HEK293 (cell line): ENCODE measurements around the gene TGFB2.

ENCODE experiments used
- BCL11B ChIP-seq: fragments of 450-650 bp; formaldehyde crosslinking; IDR thresholded peaks from 2 replicates; pipeline ENCODE4 v1.5.1; 2016; ENCODE audit warnings: low read depth, missing biosample characterization, missing genetic modification characterization
- GLIS2 ChIP-seq: fragments of 450-650 bp; formaldehyde crosslinking; IDR thresholded peaks from 2 replicates; pipeline ENCODE4 v1.5.1; 2016; ENCODE audit warnings: missing biosample characterization, missing genetic modification characterization
- REPIN1 ChIP-seq: fragments of 450-650 bp; formaldehyde crosslinking; IDR thresholded peaks from 2 replicates; pipeline ENCODE4 v1.5.1; 2017; ENCODE audit warnings: missing biosample characterization, missing genetic modification characterization, low read depth
- ZNF214 ChIP-seq: fragments of 450-650 bp; formaldehyde crosslinking; IDR thresholded peaks from 2 replicates; pipeline ENCODE4 v1.5.1; 2017; ENCODE audit warnings: missing biosample characterization, mild to moderate bottlenecking, missing genetic modification characterization, borderline replicate concordance
- ZNF48 ChIP-seq: fragments of 450-650 bp; formaldehyde crosslinking; IDR thresholded peaks from 2 replicates; pipeline ENCODE4 v1.5.1; 2016; ENCODE audit warnings: missing biosample characterization, missing genetic modification characterization
- ZNF521 ChIP-seq: fragments of 450-650 bp; formaldehyde crosslinking; IDR thresholded peaks from 2 replicates; pipeline ENCODE4 v1.5.1; 2017; ENCODE audit warnings: missing biosample characterization, mild to moderate bottlenecking, missing genetic modification characterization
- ZNF600 ChIP-seq: fragments of 450-650 bp; formaldehyde crosslinking; IDR thresholded peaks from 2 replicates; pipeline ENCODE4 v1.5.1; 2016; ENCODE audit warnings: missing biosample characterization, missing genetic modification characterization
- ZNF610 ChIP-seq: fragments of 450-650 bp; formaldehyde crosslinking; IDR thresholded peaks from 2 replicates; pipeline ENCODE4 v1.5.1; 2016; ENCODE audit warnings: missing biosample characterization, missing genetic modification characterization, borderline replicate concordance
- ZNF629 ChIP-seq: fragments of 450-650 bp; formaldehyde crosslinking; IDR thresholded peaks from 2 replicates; pipeline ENCODE4 v1.5.1; 2017; ENCODE audit warnings: missing biosample characterization, missing genetic modification characterization
- ZNF660 ChIP-seq: fragments of 450-650 bp; IDR thresholded peaks from 2 replicates; pipeline ENCODE4 v1.5.1; 2018; ENCODE audit warnings: missing biosample characterization, mild to moderate bottlenecking, missing genetic modification characterization
- ZNF670 ChIP-seq: fragments of 450-650 bp; formaldehyde crosslinking; IDR thresholded peaks from 2 replicates; pipeline ENCODE4 v1.5.1; 2016; ENCODE audit warnings: missing biosample characterization, missing genetic modification characterization, low read depth
- ZNF791 ChIP-seq: fragments of 450-650 bp; formaldehyde crosslinking; IDR thresholded peaks from 2 replicates; pipeline ENCODE4 v1.5.1; 2016; ENCODE audit warnings: missing biosample characterization, missing genetic modification characterization
- TF ChIP-seq, protein P1 (sequence below): fragments of 450-650 bp; formaldehyde crosslinking; IDR thresholded peaks from 2 replicates; pipeline ENCODE4 v1.5.1; 2017; ENCODE audit warnings: missing biosample characterization, missing genetic modification characterization
- TF ChIP-seq, protein P2 (sequence below): fragments of 450-650 bp; formaldehyde crosslinking; IDR thresholded peaks from 2 replicates; pipeline ENCODE4 v1.5.1; 2016; ENCODE audit warnings: missing biosample characterization, missing genetic modification characterization
- TF ChIP-seq, protein P3 (sequence below): fragments of 450-650 bp; formaldehyde crosslinking; IDR thresholded peaks from 2 replicates; pipeline ENCODE4 v1.5.1; 2016; ENCODE audit warnings: missing biosample characterization, missing genetic modification characterization
- TF ChIP-seq, protein P4 (sequence below): fragments of 450-650 bp; formaldehyde crosslinking; IDR thresholded peaks from 2 replicates; pipeline ENCODE4 v1.5.1; 2016; ENCODE audit warnings: missing biosample characterization, missing genetic modification characterization
- TF ChIP-seq, protein P5 (sequence below): fragments of 450-650 bp; formaldehyde crosslinking; IDR thresholded peaks from 2 replicates; pipeline ENCODE4 v1.5.1; 2016; ENCODE audit warnings: missing biosample characterization, missing genetic modification characterization, borderline replicate concordance
- TF ChIP-seq, protein P6 (sequence below): fragments of 450-650 bp; formaldehyde crosslinking; IDR thresholded peaks from 2 replicates; pipeline ENCODE4 v1.5.1; 2016; ENCODE audit warnings: missing biosample characterization, missing genetic modification characterization, low read depth
- TF ChIP-seq, protein P7 (sequence below): fragments of 450-650 bp; formaldehyde crosslinking; IDR thresholded peaks from 2 replicates; pipeline ENCODE4 v1.5.1; 2016; ENCODE audit warnings: missing biosample characterization, missing genetic modification characterization, borderline replicate concordance

The TGFB2 gene

DNA sequence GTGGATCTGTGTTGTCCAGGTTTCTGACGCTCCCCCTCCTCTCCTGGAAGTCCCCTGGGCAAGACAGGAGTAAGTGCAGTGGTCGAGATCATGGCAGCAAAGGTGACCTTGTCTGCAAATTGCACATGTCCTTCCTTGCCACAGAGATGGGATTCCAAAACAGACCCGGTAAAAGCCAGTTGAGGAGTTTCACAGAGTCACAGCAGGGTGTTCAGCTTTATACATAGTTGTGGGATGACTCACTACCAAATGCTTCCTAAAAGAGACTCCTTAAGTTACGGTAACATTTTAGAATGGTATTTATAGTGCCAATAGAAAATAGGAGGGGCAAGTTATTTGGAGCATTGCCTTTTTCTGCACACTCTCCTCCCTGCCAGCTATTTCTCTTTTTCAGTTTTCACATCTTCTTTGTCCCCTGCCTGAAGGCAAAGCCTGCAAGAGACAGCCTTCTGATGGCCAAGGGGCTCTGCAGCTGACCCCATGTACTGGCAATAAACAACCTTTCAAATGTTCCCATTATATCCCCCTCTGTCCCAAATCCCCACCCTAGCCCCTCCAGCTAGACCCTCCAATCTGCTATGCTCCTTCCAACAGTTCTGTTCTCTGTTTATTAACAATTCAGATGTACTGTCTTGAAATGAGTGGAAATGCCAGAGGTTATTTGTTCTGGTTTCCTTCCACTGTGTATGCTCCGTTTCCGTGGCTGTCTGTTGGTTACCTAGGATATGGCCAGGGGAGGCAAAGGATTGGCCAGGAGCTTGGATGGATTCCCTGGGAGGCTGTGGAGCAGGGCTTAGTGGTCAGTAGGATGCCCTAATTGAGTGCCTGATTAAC is 115.0 kb downstream of the TGFB2 start (continued):
- TF ChIP-seq, protein P1, sequence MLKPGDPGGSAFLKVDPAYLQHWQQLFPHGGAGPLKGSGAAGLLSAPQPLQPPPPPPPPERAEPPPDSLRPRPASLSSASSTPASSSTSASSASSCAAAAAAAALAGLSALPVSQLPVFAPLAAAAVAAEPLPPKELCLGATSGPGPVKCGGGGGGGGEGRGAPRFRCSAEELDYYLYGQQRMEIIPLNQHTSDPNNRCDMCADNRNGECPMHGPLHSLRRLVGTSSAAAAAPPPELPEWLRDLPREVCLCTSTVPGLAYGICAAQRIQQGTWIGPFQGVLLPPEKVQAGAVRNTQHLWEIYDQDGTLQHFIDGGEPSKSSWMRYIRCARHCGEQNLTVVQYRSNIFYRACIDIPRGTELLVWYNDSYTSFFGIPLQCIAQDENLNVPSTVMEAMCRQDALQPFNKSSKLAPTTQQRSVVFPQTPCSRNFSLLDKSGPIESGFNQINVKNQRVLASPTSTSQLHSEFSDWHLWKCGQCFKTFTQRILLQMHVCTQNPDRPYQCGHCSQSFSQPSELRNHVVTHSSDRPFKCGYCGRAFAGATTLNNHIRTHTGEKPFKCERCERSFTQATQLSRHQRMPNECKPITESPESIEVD = peak; percentile 49; the same call in 1 of the 2 replicates
- TF ChIP-seq, protein P2, sequence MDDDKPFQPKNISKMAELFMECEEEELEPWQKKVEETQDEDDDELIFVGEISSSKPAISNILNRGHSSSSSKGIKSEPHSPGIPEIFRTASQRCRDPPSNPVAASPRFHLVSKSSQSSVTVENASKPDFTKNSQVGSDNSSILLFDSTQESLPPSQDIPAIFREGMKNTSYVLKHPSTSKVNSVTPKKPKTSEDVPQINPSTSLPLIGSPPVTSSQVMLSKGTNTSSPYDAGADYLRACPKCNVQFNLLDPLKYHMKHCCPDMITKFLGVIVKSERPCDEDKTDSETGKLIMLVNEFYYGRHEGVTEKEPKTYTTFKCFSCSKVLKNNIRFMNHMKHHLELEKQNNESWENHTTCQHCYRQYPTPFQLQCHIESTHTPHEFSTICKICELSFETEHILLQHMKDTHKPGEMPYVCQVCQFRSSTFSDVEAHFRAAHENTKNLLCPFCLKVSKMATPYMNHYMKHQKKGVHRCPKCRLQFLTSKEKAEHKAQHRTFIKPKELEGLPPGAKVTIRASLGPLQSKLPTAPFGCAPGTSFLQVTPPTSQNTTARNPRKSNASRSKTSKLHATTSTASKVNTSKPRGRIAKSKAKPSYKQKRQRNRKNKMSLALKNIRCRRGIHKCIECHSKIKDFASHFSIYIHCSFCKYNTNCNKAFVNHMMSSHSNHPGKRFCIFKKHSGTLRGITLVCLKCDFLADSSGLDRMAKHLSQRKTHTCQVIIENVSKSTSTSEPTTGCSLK = no peak
- TF ChIP-seq ZNF660 (tag by site-specific recombination) = peak; percentile 61; the same call in 1 of the 2 replicates
- TF ChIP-seq, protein P3, sequence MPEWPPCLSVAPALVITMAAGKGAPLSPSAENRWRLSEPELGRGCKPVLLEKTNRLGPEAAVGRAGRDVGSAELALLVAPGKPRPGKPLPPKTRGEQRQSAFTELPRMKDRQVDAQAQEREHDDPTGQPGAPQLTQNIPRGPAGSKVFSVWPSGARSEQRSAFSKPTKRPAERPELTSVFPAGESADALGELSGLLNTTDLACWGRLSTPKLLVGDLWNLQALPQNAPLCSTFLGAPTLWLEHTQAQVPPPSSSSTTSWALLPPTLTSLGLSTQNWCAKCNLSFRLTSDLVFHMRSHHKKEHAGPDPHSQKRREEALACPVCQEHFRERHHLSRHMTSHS = no peak
- TF ChIP-seq, protein P4, sequence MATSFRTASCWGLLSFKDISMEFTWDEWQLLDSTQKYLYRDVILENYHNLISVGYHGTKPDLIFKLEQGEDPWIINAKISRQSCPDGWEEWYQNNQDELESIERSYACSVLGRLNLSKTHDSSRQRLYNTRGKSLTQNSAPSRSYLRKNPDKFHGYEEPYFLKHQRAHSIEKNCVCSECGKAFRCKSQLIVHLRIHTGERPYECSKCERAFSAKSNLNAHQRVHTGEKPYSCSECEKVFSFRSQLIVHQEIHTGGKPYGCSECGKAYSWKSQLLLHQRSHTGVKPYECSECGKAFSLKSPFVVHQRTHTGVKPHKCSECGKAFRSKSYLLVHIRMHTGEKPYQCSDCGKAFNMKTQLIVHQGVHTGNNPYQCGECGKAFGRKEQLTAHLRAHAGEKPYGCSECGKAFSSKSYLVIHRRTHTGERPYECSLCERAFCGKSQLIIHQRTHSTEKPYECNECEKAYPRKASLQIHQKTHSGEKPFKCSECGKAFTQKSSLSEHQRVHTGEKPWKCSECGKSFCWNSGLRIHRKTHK (tag by site-specific recombination) = no peak
- no peak for TF ChIP-seq REPIN1 (tag by site-specific recombination)
- no peak for TF ChIP-seq ZNF791 (tag by site-specific recombination)
- TF ChIP-seq, protein P5, sequence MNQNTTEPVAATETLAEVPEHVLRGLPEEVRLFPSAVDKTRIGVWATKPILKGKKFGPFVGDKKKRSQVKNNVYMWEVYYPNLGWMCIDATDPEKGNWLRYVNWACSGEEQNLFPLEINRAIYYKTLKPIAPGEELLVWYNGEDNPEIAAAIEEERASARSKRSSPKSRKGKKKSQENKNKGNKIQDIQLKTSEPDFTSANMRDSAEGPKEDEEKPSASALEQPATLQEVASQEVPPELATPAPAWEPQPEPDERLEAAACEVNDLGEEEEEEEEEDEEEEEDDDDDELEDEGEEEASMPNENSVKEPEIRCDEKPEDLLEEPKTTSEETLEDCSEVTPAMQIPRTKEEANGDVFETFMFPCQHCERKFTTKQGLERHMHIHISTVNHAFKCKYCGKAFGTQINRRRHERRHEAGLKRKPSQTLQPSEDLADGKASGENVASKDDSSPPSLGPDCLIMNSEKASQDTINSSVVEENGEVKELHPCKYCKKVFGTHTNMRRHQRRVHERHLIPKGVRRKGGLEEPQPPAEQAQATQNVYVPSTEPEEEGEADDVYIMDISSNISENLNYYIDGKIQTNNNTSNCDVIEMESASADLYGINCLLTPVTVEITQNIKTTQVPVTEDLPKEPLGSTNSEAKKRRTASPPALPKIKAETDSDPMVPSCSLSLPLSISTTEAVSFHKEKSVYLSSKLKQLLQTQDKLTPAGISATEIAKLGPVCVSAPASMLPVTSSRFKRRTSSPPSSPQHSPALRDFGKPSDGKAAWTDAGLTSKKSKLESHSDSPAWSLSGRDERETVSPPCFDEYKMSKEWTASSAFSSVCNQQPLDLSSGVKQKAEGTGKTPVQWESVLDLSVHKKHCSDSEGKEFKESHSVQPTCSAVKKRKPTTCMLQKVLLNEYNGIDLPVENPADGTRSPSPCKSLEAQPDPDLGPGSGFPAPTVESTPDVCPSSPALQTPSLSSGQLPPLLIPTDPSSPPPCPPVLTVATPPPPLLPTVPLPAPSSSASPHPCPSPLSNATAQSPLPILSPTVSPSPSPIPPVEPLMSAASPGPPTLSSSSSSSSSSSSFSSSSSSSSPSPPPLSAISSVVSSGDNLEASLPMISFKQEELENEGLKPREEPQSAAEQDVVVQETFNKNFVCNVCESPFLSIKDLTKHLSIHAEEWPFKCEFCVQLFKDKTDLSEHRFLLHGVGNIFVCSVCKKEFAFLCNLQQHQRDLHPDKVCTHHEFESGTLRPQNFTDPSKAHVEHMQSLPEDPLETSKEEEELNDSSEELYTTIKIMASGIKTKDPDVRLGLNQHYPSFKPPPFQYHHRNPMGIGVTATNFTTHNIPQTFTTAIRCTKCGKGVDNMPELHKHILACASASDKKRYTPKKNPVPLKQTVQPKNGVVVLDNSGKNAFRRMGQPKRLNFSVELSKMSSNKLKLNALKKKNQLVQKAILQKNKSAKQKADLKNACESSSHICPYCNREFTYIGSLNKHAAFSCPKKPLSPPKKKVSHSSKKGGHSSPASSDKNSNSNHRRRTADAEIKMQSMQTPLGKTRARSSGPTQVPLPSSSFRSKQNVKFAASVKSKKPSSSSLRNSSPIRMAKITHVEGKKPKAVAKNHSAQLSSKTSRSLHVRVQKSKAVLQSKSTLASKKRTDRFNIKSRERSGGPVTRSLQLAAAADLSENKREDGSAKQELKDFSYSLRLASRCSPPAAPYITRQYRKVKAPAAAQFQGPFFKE (tag by site-specific recombination) = no peak
- TF ChIP-seq, protein P6, sequence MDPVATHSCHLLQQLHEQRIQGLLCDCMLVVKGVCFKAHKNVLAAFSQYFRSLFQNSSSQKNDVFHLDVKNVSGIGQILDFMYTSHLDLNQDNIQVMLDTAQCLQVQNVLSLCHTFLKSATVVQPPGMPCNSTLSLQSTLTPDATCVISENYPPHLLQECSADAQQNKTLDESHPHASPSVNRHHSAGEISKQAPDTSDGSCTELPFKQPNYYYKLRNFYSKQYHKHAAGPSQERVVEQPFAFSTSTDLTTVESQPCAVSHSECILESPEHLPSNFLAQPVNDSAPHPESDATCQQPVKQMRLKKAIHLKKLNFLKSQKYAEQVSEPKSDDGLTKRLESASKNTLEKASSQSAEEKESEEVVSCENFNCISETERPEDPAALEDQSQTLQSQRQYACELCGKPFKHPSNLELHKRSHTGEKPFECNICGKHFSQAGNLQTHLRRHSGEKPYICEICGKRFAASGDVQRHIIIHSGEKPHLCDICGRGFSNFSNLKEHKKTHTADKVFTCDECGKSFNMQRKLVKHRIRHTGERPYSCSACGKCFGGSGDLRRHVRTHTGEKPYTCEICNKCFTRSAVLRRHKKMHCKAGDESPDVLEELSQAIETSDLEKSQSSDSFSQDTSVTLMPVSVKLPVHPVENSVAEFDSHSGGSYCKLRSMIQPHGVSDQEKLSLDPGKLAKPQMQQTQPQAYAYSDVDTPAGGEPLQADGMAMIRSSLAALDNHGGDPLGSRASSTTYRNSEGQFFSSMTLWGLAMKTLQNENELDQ (tag by site-specific recombination) = no peak
- peak; percentile 55; the same call in 1 of the 2 replicates for TF ChIP-seq ZNF629
- no peak for TF ChIP-seq ZNF48
- TF ChIP-seq ZNF610 (tag by site-specific recombination) = peak; percentile 73; the same call in 1 of the 2 replicates
- peak; percentile 96 for TF ChIP-seq ZNF600 (tag by site-specific recombination)
- no peak for TF ChIP-seq ZNF214 (tag by site-specific recombination)
- TF ChIP-seq GLIS2 (tag by site-specific recombination) = no peak
- TF ChIP-seq, protein P7, sequence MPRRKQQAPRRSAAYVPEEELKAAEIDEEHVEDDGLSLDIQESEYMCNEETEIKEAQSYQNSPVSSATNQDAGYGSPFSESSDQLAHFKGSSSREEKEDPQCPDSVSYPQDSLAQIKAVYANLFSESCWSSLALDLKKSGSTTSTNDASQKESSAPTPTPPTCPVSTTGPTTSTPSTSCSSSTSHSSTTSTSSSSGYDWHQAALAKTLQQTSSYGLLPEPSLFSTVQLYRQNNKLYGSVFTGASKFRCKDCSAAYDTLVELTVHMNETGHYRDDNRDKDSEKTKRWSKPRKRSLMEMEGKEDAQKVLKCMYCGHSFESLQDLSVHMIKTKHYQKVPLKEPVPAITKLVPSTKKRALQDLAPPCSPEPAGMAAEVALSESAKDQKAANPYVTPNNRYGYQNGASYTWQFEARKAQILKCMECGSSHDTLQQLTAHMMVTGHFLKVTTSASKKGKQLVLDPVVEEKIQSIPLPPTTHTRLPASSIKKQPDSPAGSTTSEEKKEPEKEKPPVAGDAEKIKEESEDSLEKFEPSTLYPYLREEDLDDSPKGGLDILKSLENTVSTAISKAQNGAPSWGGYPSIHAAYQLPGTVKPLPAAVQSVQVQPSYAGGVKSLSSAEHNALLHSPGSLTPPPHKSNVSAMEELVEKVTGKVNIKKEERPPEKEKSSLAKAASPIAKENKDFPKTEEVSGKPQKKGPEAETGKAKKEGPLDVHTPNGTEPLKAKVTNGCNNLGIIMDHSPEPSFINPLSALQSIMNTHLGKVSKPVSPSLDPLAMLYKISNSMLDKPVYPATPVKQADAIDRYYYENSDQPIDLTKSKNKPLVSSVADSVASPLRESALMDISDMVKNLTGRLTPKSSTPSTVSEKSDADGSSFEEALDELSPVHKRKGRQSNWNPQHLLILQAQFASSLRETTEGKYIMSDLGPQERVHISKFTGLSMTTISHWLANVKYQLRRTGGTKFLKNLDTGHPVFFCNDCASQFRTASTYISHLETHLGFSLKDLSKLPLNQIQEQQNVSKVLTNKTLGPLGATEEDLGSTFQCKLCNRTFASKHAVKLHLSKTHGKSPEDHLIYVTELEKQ (tag by site-specific recombination) = no peak
- no peak for TF ChIP-seq ZNF670 (tag by site-specific recombination)
- TF ChIP-seq BCL11B (tag by site-specific recombination) = 0 out of 2 replicates have a peak, but pooled peaks have one; percentile 25
- no peak for TF ChIP-seq ZNF521 (tag by site-specific recombination)
